ENCODE data around the gene PLEKHG4B.

DNA sequence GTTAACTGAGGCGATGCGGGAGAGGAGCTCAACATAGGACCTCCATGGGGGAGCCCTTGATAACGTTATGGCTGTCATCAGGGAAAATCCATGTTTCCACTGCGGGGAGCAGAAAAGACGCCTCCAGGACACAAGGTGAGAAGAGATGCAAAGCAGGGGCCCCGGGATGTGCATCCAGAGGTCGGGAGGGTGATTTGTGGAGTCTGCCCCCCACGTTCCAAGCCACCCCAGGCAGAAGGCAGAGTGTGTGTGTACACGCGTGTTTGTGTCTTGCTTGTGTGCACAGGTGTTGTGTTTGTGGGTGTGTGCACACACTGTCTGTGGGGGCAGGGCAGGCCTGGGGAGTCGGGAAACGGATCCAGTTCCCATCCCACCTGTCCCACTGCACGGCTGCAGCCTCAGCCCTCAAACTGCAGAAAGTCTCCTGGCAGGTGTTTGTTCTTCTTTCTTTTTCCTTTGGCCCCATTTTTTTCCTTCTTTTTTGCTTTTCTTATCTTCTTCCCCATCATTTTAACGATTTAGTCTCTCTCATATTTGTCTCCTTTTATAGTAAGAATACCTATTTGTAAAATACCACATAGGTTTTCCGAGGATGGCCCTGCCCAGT is 17.4 kb upstream of the PLEKHG4B start:
- TF ChIP-seq EZH2phosphoT487 (IDR thresholded peaks at IDR 0.05; ENCODE audit: borderline replicate concordance, low read length) = no peak
- no peak for TF ChIP-seq EZH2 (IDR thresholded peaks at IDR 0.05; ENCODE audit: low read length, unreplicated experiment)
- TF ChIP-seq CTCF (conservative IDR thresholded peaks at IDR 0.05; ENCODE audit: low read depth, low read length) = no peak
